HCT116 (cell line): ENCODE measurements around the gene ZBTB49. TPM values are rescaled to one million over a fixed set of nuclear protein-coding genes. Genes with fewer than 3 reads are reported as not detected.

Source experiments
- ATAC-seq: fragments of 200-7000 bp; cut with Tn5 transposase; 2 replicates; pipeline ENCODE4 v1.9.1; 2020; ENCODE audit warnings: mild to moderate bottlenecking, moderate library complexity
- BruUV-seq: library from RNA; stranded (reverse); fragments of 400-500 nt; replicated peaks from 2 replicates; lab custom pipeline; 2021; lab: Mats Ljungman, UMichigan
- CTCF ChIA-PET: fragments of 300-600 bp; sonication (Branson Sonifier 250); formaldehyde crosslinking; loops from one replicate; lab custom pipeline; 2021; ENCODE audit warnings: antibody characterized with exemption; lab: Charles Lee
- POLR2A ChIA-PET: fragments of 300-600, 350-600 bp; sonication (Branson Sonifier 250); formaldehyde crosslinking; loops from one replicate; lab custom pipeline; 2021; ENCODE audit warnings: antibody characterized with exemption; lab: Charles Lee
- RAD21 ChIA-PET, 2 experiments: fragments of 300-600 bp; sonication (Branson Sonifier 250); formaldehyde crosslinking; loops; one replicate each; lab custom pipeline; 2023; ENCODE audit warnings: low total read pairs in 2 of 2; ENCODE audit not compliant: uncharacterized antibody in 2 of 2, unreplicated experiment in 2 of 2, low non-redundant PET in 1 of 2; lab: Charles Lee
- DNase-seq: peaks from one replicate; pipeline ENCODE4 v3.0.0-alpha.2; 2010; ENCODE audit warnings: low read depth, low spot score
- H2AFZ ChIP-seq: fragments of 200-600 bp; shearing (Covaris generic), sonication (generic); 2 replicates; pipeline ENCODE4 v1.6.1; 2017; ENCODE audit warnings: low read depth, mixed run types, mixed read lengths, antibody characterized with exemption, low read length; ENCODE audit not compliant: poor library complexity, severe bottlenecking
- H3K27ac ChIP-seq: 2 replicates; pipeline ENCODE4 v1.5.1; 2012; ENCODE audit warnings: low read depth, low read length
- H3K27me3 ChIP-seq: fragments of 200-600 bp; sonication (generic); 2 replicates; pipeline ENCODE4 v1.6.1; 2016; ENCODE audit warnings: mixed run types, low read length, mixed read lengths; ENCODE audit not compliant: insufficient read depth
- H3K36me3 ChIP-seq, 2 experiments: fragments of 200-500 bp in 1 of 2; fragments of 200-600 bp in 1 of 2; sonication (Bioruptor generic) in 1 of 2; sonication (generic) in 1 of 2; 2 replicates each; pipeline versions ENCODE4 v1.5.1 to v1.6.1; 2014 to 2016; ENCODE audit warnings: low read length in 2 of 2, inconsistent platforms in 1 of 2, mixed read lengths in 1 of 2, mixed run types in 1 of 2; ENCODE audit not compliant: insufficient read depth in 2 of 2, control insufficient read depth in 1 of 2
- H3K4me1 ChIP-seq, 2 experiments: fragments of 200-600 bp in 1 of 2; sonication (generic) in 1 of 2; 2 replicates each; pipeline versions ENCODE4 v1.5.1 to v1.6.1; 2012 to 2017; ENCODE audit warnings: low read length in 2 of 2, inconsistent platforms in 1 of 2, mild to moderate bottlenecking in 1 of 2, mixed read lengths in 1 of 2, mixed run types in 1 of 2, moderate library complexity in 1 of 2; ENCODE audit not compliant: insufficient read depth in 2 of 2, control insufficient read depth in 1 of 2
- H3K4me2 ChIP-seq: fragments of 200-600 bp; sonication (generic); 2 replicates; pipeline ENCODE4 v1.6.1; 2017; ENCODE audit warnings: mixed run types, low read length, mixed read lengths
- H3K4me3 ChIP-seq, 2 experiments: fragments of 200-600 bp in 1 of 2; sonication (generic) in 1 of 2; replicated peaks in 1 of 2; 2 replicates each; pipeline ENCODE4 v1.5.1; 2011 to 2016; ENCODE audit warnings: low read length in 2 of 2, control low read depth in 1 of 2, low read depth in 1 of 2, mild to moderate bottlenecking in 1 of 2, mixed read lengths in 1 of 2, mixed run types in 1 of 2
- H3K79me2 ChIP-seq: fragments of 200-600 bp; sonication (generic); 2 replicates; pipeline ENCODE4 v1.6.1; 2017; ENCODE audit warnings: mild to moderate bottlenecking, mixed run types, low read length, moderate library complexity, mixed read lengths; ENCODE audit not compliant: insufficient read depth
- H3K9ac ChIP-seq: fragments of 200-600 bp; sonication (generic); 2 replicates; pipeline ENCODE4 v1.6.1; 2016; ENCODE audit warnings: low read length, mixed read lengths
- H3K9me2 ChIP-seq: fragments of 200-600 bp; sonication (generic), shearing (Covaris generic); 2 replicates; pipeline ENCODE4 v1.6.1; 2017; ENCODE audit warnings: mixed run types, mild to moderate bottlenecking, moderate library complexity; ENCODE audit not compliant: insufficient read depth
- H3K9me3 ChIP-seq, 2 experiments: fragments of 200-500 bp in 1 of 2; fragments of 200-600 bp in 1 of 2; sonication (Bioruptor generic) in 1 of 2; sonication (generic) in 1 of 2; 2 replicates each; pipeline ENCODE4 v1.6.1; 2014 to 2017; ENCODE audit warnings: low read length in 2 of 2, mixed read lengths in 2 of 2, inconsistent platforms in 1 of 2, low read depth in 1 of 2, mild to moderate bottlenecking in 1 of 2, mixed run types in 1 of 2, moderate library complexity in 1 of 2; ENCODE audit not compliant: control insufficient read depth in 1 of 2, insufficient read depth in 1 of 2
- H4K20me1 ChIP-seq: fragments of 200-600 bp; sonication (generic), shearing (Covaris generic); 2 replicates; pipeline ENCODE4 v1.6.1; 2017; ENCODE audit warnings: mixed run types, mild to moderate bottlenecking, moderate library complexity; ENCODE audit not compliant: insufficient read depth
- CBX3 ChIP-seq: IDR thresholded peaks from 2 replicates; pipeline ENCODE4 v1.6.1; 2012; ENCODE audit warnings: low read depth
- CEBPB ChIP-seq: IDR thresholded peaks from 2 replicates; pipeline ENCODE4 v1.6.1; 2012; ENCODE audit warnings: low read depth
- EGR1 ChIP-seq: IDR thresholded peaks from 2 replicates; pipeline ENCODE4 v1.6.1; 2012; ENCODE audit warnings: low read depth
- ELF1 ChIP-seq: IDR thresholded peaks from 2 replicates; pipeline ENCODE4 v1.6.1; 2012; ENCODE audit warnings: low read depth, borderline replicate concordance
- EZH2 ChIP-seq: fragments of 200-600 bp; sonication (generic); IDR thresholded peaks from 2 replicates; pipeline ENCODE4 v1.6.1; 2017; ENCODE audit warnings: antibody characterized with exemption, mixed run types
- EZH2phosphoT487 ChIP-seq: fragments of 200-600 bp; IDR thresholded peaks from 2 replicates; pipeline ENCODE4 v1.6.1; 2018; ENCODE audit warnings: antibody characterized with exemption, borderline replicate concordance
- JUND ChIP-seq: IDR thresholded peaks from 2 replicates; pipeline ENCODE4 v1.6.1; 2012
- POLR2A ChIP-seq: IDR thresholded peaks from 2 replicates; pipeline ENCODE4 v1.7.0; 2011; ENCODE audit warnings: borderline replicate concordance; ENCODE audit not compliant: insufficient read depth, insufficient read length; ENCODE audit errors: extremely low read depth
- POLR2AphosphoS5 ChIP-seq: IDR thresholded peaks from 2 replicates; pipeline ENCODE4 v1.6.1; 2011; ENCODE audit warnings: mild to moderate bottlenecking, low read depth, low read length, moderate library complexity
- SIN3A ChIP-seq: IDR thresholded peaks from 2 replicates; pipeline ENCODE4 v1.6.1; 2012; ENCODE audit warnings: low read depth
- SP1 ChIP-seq: IDR thresholded peaks from 2 replicates; pipeline ENCODE4 v1.6.1; 2012; ENCODE audit warnings: low read depth
- SRF ChIP-seq: IDR thresholded peaks from 2 replicates; pipeline ENCODE4 v1.6.1; 2012; ENCODE audit warnings: low read depth
- TCF7L2 ChIP-seq: IDR thresholded peaks from 2 replicates; pipeline ENCODE4 v1.7.0; 2011; ENCODE audit warnings: borderline replicate concordance, inconsistent platforms; ENCODE audit not compliant: insufficient read depth, insufficient read length; ENCODE audit errors: extremely low read depth
- YY1 ChIP-seq: IDR thresholded peaks from 2 replicates; pipeline ENCODE4 v1.6.1; 2011; ENCODE audit warnings: low read length, low read depth, moderate library complexity, mild to moderate bottlenecking; ENCODE audit not compliant: insufficient replicate concordance; ENCODE audit errors: extremely low read depth
- ZFX ChIP-seq: fragments of 450-650 bp; IDR thresholded peaks from 2 replicates; pipeline ENCODE4 v1.6.1; 2017
- ZNF274 ChIP-seq: fragments of 200-500 bp; sonication (Bioruptor generic); IDR thresholded peaks from 2 replicates; pipeline ENCODE4 v1.6.1; 2014; ENCODE audit warnings: mild to moderate bottlenecking, low read depth, low read length, inconsistent platforms
- intact Hi-C: fragments of 100-400 bp; cut with micrococcal nuclease; formaldehyde crosslinking; loops from 2 replicates; pipeline ENCODE4 v1.10.0; 2022
- total RNA-seq: library from RNA; stranded (reverse); gene quantifications from one replicate; pipeline ENCODE4 v1.2.1, GENCODE V29; 2021; ENCODE audit not compliant: unreplicated experiment
- TF ChIP-seq, protein P1 (sequence below): IDR thresholded peaks from 2 replicates; pipeline ENCODE4 v1.6.1; 2012
- TF ChIP-seq, protein P2 (sequence below): IDR thresholded peaks from 2 replicates; pipeline ENCODE4 v1.6.1; 2012; ENCODE audit warnings: low read depth
- TF ChIP-seq, protein P3 (sequence below): IDR thresholded peaks from 2 replicates; pipeline ENCODE4 v1.6.1; 2011; ENCODE audit warnings: mild to moderate bottlenecking, low read length, moderate library complexity; ENCODE audit not compliant: insufficient replicate concordance; ENCODE audit errors: extremely low read depth
- TF ChIP-seq, protein P4 (sequence below), 3 experiments: fragments of 200-600 bp in 1 of 3; sonication (generic) in 1 of 3; IDR thresholded peaks in 2 of 3; conservative IDR thresholded peaks in 1 of 3; 2 replicates each; pipeline ENCODE4 v1.5.1; 2012 to 2017; ENCODE audit warnings: low read depth in 2 of 3, low read length in 2 of 3, antibody characterized with exemption in 1 of 3, borderline replicate concordance in 1 of 3, control low read depth in 1 of 3, mild to moderate bottlenecking in 1 of 3, mixed read lengths in 1 of 3, mixed run types in 1 of 3, moderate library complexity in 1 of 3; ENCODE audit not compliant: insufficient read depth in 1 of 3

ZBTB49 gene
- total RNA-seq, 1 experiment from 2014 or later: 3.9 TPM

- H3K4me3 ChIP-seq: no peak overlapping the region
- peaks cover 30 to 37% of the 10 kb centered on the region in 2 experiments for H3K36me3 ChIP-seq
- no peak for ATAC-seq
- no peak overlapping the region for H3K27ac ChIP-seq
- no TSS peak for BruUV-seq
- intact Hi-C loops: no loop called here
- no peak overlapping the region for H2AFZ ChIP-seq
- ChIA-PET CTCF (interaction anchor here (0.7 kb wide), 1 partner anchor 85 kb away, joined by 3 read pairs; no protein-coding TSS in a partner anchor), RAD21 (no interaction called here), POLR2A (no interaction called here)
- H3K27me3 ChIP-seq: no peaks in the 10 kb centered on the region
- no peak for DNase-seq
- TF ChIP-seq EZH2 (no peak), EGR1 (no peak), SP1 (no peak), YY1 (no peak), JUND (no peak), CBX3 (no peak), SIN3A (no peak), POLR2AphosphoS5 (no peak), ZNF274 (no peak), SRF (no peak), POLR2A (no peak), ELF1 (no peak), ZFX (no peak), TCF7L2 (no peak), CEBPB (no peak), EZH2phosphoT487 (no peak)
- TF ChIP-seq, protein P1, sequence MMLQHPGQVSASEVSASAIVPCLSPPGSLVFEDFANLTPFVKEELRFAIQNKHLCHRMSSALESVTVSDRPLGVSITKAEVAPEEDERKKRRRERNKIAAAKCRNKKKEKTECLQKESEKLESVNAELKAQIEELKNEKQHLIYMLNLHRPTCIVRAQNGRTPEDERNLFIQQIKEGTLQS: no peak
- TF ChIP-seq, protein P2, sequence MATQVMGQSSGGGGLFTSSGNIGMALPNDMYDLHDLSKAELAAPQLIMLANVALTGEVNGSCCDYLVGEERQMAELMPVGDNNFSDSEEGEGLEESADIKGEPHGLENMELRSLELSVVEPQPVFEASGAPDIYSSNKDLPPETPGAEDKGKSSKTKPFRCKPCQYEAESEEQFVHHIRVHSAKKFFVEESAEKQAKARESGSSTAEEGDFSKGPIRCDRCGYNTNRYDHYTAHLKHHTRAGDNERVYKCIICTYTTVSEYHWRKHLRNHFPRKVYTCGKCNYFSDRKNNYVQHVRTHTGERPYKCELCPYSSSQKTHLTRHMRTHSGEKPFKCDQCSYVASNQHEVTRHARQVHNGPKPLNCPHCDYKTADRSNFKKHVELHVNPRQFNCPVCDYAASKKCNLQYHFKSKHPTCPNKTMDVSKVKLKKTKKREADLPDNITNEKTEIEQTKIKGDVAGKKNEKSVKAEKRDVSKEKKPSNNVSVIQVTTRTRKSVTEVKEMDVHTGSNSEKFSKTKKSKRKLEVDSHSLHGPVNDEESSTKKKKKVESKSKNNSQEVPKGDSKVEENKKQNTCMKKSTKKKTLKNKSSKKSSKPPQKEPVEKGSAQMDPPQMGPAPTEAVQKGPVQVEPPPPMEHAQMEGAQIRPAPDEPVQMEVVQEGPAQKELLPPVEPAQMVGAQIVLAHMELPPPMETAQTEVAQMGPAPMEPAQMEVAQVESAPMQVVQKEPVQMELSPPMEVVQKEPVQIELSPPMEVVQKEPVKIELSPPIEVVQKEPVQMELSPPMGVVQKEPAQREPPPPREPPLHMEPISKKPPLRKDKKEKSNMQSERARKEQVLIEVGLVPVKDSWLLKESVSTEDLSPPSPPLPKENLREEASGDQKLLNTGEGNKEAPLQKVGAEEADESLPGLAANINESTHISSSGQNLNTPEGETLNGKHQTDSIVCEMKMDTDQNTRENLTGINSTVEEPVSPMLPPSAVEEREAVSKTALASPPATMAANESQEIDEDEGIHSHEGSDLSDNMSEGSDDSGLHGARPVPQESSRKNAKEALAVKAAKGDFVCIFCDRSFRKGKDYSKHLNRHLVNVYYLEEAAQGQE: no peak
- TF ChIP-seq, protein P3, sequence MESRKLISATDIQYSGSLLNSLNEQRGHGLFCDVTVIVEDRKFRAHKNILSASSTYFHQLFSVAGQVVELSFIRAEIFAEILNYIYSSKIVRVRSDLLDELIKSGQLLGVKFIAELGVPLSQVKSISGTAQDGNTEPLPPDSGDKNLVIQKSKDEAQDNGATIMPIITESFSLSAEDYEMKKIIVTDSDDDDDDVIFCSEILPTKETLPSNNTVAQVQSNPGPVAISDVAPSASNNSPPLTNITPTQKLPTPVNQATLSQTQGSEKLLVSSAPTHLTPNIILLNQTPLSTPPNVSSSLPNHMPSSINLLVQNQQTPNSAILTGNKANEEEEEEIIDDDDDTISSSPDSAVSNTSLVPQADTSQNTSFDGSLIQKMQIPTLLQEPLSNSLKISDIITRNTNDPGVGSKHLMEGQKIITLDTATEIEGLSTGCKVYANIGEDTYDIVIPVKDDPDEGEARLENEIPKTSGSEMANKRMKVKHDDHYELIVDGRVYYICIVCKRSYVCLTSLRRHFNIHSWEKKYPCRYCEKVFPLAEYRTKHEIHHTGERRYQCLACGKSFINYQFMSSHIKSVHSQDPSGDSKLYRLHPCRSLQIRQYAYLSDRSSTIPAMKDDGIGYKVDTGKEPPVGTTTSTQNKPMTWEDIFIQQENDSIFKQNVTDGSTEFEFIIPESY: no peak
- TF ChIP-seq, protein P4, sequence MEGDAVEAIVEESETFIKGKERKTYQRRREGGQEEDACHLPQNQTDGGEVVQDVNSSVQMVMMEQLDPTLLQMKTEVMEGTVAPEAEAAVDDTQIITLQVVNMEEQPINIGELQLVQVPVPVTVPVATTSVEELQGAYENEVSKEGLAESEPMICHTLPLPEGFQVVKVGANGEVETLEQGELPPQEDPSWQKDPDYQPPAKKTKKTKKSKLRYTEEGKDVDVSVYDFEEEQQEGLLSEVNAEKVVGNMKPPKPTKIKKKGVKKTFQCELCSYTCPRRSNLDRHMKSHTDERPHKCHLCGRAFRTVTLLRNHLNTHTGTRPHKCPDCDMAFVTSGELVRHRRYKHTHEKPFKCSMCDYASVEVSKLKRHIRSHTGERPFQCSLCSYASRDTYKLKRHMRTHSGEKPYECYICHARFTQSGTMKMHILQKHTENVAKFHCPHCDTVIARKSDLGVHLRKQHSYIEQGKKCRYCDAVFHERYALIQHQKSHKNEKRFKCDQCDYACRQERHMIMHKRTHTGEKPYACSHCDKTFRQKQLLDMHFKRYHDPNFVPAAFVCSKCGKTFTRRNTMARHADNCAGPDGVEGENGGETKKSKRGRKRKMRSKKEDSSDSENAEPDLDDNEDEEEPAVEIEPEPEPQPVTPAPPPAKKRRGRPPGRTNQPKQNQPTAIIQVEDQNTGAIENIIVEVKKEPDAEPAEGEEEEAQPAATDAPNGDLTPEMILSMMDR (IDR thresholded peaks at IDR 0.05 in 2 of 3, conservative IDR thresholded peaks at IDR 0.05 in 1 of 3; ENCODE audit: borderline replicate concordance in 1 of 3, insufficient read depth in 1 of 3, low read depth in 2 of 3, low read length in 2 of 3): no peak
- no peaks in the 10 kb centered on the region for H3K4me1 ChIP-seq
- H3K4me2 ChIP-seq: no peak overlapping the region
- H3K9me3 ChIP-seq: no peaks in the 10 kb centered on the region
- no peak overlapping the region for H3K9ac ChIP-seq
- H3K79me2 ChIP-seq: no peaks in the 10 kb centered on the region
- no peaks in the 10 kb centered on the region for H3K9me2 ChIP-seq
- no peaks in the 10 kb centered on the region for H4K20me1 ChIP-seq
These were observed 22.1 kb upstream of the ZBTB49 start for GRCh38 chr4:4267981-4268380.
